Liver (tissue), 3 donors: ENCODE results near the gene CASP6.

Experiments
- EGR1 ChIP-seq, 2 donors: IDR thresholded peaks; 2 replicates each; pipeline ENCODE4 v1.6.1; 2016 to 2018; ENCODE audit warnings: antibody characterized with exemption in 2 of 2, low read depth in 2 of 2
- FOXA1 ChIP-seq: IDR thresholded peaks from 2 replicates; pipeline ENCODE4 v1.6.1; 2016; ENCODE audit warnings: antibody characterized with exemption
- GABPA ChIP-seq, 2 donors: IDR thresholded peaks in 1 of 2; conservative IDR thresholded peaks in 1 of 2; 2 replicates each; pipeline ENCODE4 v1.6.1; 2016; ENCODE audit warnings: antibody characterized with exemption in 2 of 2, mild to moderate bottlenecking in 1 of 2, moderate library complexity in 1 of 2
- JUND ChIP-seq, 2 donors: IDR thresholded peaks; 2 replicates each; pipeline ENCODE4 v1.6.1; 2016; ENCODE audit warnings: antibody characterized with exemption in 2 of 2
- RAD21 ChIP-seq, 2 donors: IDR thresholded peaks; 2 replicates each; pipeline ENCODE4 v1.6.1; 2016; ENCODE audit warnings: antibody characterized with exemption in 2 of 2, mild to moderate bottlenecking in 2 of 2
- RXRA ChIP-seq, 2 donors: IDR thresholded peaks; 2 replicates each; pipeline ENCODE4 v1.6.1; 2017 to 2018; ENCODE audit warnings: antibody characterized with exemption in 2 of 2, mild to moderate bottlenecking in 1 of 2
- SP1 ChIP-seq: IDR thresholded peaks from 2 replicates; pipeline ENCODE4 v1.6.1; 2018; ENCODE audit warnings: antibody characterized with exemption, mild to moderate bottlenecking
- TAF1 ChIP-seq: conservative IDR thresholded peaks from 2 replicates; pipeline ENCODE4 v1.6.1; 2016; ENCODE audit warnings: antibody characterized with exemption, mild to moderate bottlenecking
- YY1 ChIP-seq: IDR thresholded peaks from 2 replicates; pipeline ENCODE4 v1.6.1; 2016; ENCODE audit warnings: antibody characterized with exemption, mild to moderate bottlenecking
- TF ChIP-seq, protein P1 (sequence below): fragments of 150-350 bp; IDR thresholded peaks from 2 replicates; pipeline ENCODE4 v1.5.1; 2017; ENCODE audit warnings: improper control_type of control experiment, low read depth, low read length; ENCODE audit not compliant: missing input control
- TF ChIP-seq, protein P2 (sequence below): IDR thresholded peaks from 2 replicates; pipeline ENCODE4 v1.6.1; 2016; ENCODE audit warnings: antibody characterized with exemption
- TF ChIP-seq, protein P3 (sequence below): IDR thresholded peaks from 2 replicates; pipeline ENCODE4 v1.6.1; 2016; ENCODE audit warnings: antibody characterized with exemption, mild to moderate bottlenecking
- TF ChIP-seq, protein P4 (sequence below): IDR thresholded peaks from 2 replicates; pipeline ENCODE4 v1.6.1; 2016; ENCODE audit warnings: antibody characterized with exemption
- TF ChIP-seq, protein P5 (sequence below): IDR thresholded peaks from 2 replicates; pipeline ENCODE4 v1.6.1; 2016; ENCODE audit warnings: antibody characterized with exemption
- donor health status: healthy.
- donor health status: healthy.

DNA sequence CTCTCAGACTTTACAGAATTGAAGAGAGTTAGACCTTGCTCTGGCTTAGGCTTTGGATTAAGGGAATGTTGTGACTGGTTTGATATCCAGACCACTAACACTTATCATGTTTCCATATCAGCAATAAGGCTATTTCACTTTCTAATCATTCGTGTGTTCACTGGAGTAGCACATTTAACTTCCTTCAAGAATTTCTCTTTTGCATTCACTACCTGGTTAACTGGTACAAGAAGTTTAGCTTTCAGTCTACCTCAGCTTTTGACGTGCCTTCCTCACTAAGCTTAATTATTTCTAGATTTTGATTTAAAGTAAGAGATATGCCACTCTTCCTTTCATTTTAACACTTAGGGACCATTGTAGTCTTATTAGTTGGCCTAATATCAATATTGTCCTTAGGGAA lies 62.6 kb downstream of the CASP6 start:
- TF ChIP-seq, protein P1, sequence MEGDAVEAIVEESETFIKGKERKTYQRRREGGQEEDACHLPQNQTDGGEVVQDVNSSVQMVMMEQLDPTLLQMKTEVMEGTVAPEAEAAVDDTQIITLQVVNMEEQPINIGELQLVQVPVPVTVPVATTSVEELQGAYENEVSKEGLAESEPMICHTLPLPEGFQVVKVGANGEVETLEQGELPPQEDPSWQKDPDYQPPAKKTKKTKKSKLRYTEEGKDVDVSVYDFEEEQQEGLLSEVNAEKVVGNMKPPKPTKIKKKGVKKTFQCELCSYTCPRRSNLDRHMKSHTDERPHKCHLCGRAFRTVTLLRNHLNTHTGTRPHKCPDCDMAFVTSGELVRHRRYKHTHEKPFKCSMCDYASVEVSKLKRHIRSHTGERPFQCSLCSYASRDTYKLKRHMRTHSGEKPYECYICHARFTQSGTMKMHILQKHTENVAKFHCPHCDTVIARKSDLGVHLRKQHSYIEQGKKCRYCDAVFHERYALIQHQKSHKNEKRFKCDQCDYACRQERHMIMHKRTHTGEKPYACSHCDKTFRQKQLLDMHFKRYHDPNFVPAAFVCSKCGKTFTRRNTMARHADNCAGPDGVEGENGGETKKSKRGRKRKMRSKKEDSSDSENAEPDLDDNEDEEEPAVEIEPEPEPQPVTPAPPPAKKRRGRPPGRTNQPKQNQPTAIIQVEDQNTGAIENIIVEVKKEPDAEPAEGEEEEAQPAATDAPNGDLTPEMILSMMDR: no peak
- TF ChIP-seq FOXA1: no peak
- TF ChIP-seq TAF1: no peak
- TF ChIP-seq RAD21 (IDR thresholded peaks at IDR 0.05): no peak
- TF ChIP-seq, protein P2, sequence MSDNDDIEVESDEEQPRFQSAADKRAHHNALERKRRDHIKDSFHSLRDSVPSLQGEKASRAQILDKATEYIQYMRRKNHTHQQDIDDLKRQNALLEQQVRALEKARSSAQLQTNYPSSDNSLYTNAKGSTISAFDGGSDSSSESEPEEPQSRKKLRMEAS: no peak
- TF ChIP-seq, protein P3, sequence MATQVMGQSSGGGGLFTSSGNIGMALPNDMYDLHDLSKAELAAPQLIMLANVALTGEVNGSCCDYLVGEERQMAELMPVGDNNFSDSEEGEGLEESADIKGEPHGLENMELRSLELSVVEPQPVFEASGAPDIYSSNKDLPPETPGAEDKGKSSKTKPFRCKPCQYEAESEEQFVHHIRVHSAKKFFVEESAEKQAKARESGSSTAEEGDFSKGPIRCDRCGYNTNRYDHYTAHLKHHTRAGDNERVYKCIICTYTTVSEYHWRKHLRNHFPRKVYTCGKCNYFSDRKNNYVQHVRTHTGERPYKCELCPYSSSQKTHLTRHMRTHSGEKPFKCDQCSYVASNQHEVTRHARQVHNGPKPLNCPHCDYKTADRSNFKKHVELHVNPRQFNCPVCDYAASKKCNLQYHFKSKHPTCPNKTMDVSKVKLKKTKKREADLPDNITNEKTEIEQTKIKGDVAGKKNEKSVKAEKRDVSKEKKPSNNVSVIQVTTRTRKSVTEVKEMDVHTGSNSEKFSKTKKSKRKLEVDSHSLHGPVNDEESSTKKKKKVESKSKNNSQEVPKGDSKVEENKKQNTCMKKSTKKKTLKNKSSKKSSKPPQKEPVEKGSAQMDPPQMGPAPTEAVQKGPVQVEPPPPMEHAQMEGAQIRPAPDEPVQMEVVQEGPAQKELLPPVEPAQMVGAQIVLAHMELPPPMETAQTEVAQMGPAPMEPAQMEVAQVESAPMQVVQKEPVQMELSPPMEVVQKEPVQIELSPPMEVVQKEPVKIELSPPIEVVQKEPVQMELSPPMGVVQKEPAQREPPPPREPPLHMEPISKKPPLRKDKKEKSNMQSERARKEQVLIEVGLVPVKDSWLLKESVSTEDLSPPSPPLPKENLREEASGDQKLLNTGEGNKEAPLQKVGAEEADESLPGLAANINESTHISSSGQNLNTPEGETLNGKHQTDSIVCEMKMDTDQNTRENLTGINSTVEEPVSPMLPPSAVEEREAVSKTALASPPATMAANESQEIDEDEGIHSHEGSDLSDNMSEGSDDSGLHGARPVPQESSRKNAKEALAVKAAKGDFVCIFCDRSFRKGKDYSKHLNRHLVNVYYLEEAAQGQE: no peak
- TF ChIP-seq, protein P4, sequence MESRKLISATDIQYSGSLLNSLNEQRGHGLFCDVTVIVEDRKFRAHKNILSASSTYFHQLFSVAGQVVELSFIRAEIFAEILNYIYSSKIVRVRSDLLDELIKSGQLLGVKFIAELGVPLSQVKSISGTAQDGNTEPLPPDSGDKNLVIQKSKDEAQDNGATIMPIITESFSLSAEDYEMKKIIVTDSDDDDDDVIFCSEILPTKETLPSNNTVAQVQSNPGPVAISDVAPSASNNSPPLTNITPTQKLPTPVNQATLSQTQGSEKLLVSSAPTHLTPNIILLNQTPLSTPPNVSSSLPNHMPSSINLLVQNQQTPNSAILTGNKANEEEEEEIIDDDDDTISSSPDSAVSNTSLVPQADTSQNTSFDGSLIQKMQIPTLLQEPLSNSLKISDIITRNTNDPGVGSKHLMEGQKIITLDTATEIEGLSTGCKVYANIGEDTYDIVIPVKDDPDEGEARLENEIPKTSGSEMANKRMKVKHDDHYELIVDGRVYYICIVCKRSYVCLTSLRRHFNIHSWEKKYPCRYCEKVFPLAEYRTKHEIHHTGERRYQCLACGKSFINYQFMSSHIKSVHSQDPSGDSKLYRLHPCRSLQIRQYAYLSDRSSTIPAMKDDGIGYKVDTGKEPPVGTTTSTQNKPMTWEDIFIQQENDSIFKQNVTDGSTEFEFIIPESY: no peak
- TF ChIP-seq GABPA (IDR thresholded peaks at IDR 0.05 in 1 of 2, conservative IDR thresholded peaks at IDR 0.05 in 1 of 2): no peak
- TF ChIP-seq JUND (IDR thresholded peaks at IDR 0.05): no peak
- TF ChIP-seq SP1: no peak
- TF ChIP-seq YY1: no peak
- no peak for TF ChIP-seq RXRA (IDR thresholded peaks at IDR 0.05)
- TF ChIP-seq, protein P5, sequence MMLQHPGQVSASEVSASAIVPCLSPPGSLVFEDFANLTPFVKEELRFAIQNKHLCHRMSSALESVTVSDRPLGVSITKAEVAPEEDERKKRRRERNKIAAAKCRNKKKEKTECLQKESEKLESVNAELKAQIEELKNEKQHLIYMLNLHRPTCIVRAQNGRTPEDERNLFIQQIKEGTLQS: no peak
- no peak for TF ChIP-seq EGR1 (IDR thresholded peaks at IDR 0.05; ENCODE audit: low read depth in 2 of 2)
